SHP77 treated with DMSO at 0.1 percent for 48 hours (cell line): ENCODE results near the gene MAML2.

ENCODE experiments used
- DNase-seq: peaks from one replicate; lab custom pipeline; 2025; lab: John Stamatoyannopoulos, UW

Gene MAML2

GRCh38 chr11:96126917-96127595 is 215.9 kb downstream of the MAML2 start:
- DNase-seq, result no peak

- DNase-seq, result no peak
These were observed 217.6 kb downstream of the MAML2 start for GRCh38 chr11:96125400-96125799.

- DNase-seq, result no peak
These were observed 218.8 kb downstream of the MAML2 start for GRCh38 chr11:96124155-96124554.

- no peak for DNase-seq
These were observed 219.7 kb downstream of the MAML2 start for GRCh38 chr11:96123301-96123700.

- DNase-seq, result no peak
These were observed 220.4 kb downstream of the MAML2 start for GRCh38 chr11:96122601-96123074.

GRCh38 chr11:96119211-96119610 is 223.8 kb downstream of the MAML2 start:
- DNase-seq, result no peak

GRCh38 chr11:96116376-96116775 is 226.6 kb downstream of the MAML2 start:
- DNase-seq, result no peak

GRCh38 chr11:96114178-96115064 is 228.6 kb downstream of the MAML2 start:
- DNase-seq, result no peak

GRCh38 chr11:96113193-96113681 is 229.8 kb downstream of the MAML2 start:
- no peak for DNase-seq

GRCh38 chr11:96112192-96113128 is 230.5 kb downstream of the MAML2 start:
- DNase-seq, result no peak

GRCh38 chr11:96111308-96111707 is 231.7 kb downstream of the MAML2 start:
- no peak for DNase-seq

- no peak for DNase-seq
These were observed 232.7 kb downstream of the MAML2 start for GRCh38 chr11:96110302-96110701.

GRCh38 chr11:96109331-96110030 is 233.5 kb downstream of the MAML2 start:
- DNase-seq, result no peak

GRCh38 chr11:96107143-96107824 is 235.7 kb downstream of the MAML2 start:
- no peak for DNase-seq

GRCh38 chr11:96106645-96107044 is 236.3 kb downstream of the MAML2 start:
- DNase-seq, result no peak

GRCh38 chr11:96105944-96106343 is 237.1 kb downstream of the MAML2 start:
- DNase-seq, result no peak

- no peak for DNase-seq
These were observed 237.6 kb downstream of the MAML2 start for GRCh38 chr11:96105197-96105895.

- no peak for DNase-seq
These were observed 238.5 kb downstream of the MAML2 start for GRCh38 chr11:96104496-96104895.

- no peak for DNase-seq
These were observed 239.3 kb downstream of the MAML2 start for GRCh38 chr11:96103721-96104120.

GRCh38 chr11:96103102-96103501 is 239.9 kb downstream of the MAML2 start:
- DNase-seq, result no peak
